AG04450 (cell line): ENCODE results near the gene ANOS1. TPM values are rescaled to one million over a fixed set of nuclear protein-coding genes. Genes with fewer than 3 reads are reported as not detected.

Source experiments
- CTCF ChIA-PET: fragments of 300-600, 350-600 bp; formaldehyde crosslinking; extraction: SDS; loops from one replicate; lab custom pipeline; 2022; ENCODE audit warnings: antibody characterized with exemption, inconsistent platforms; lab: Charles Lee
- POLR2A ChIA-PET: fragments of 350-600 bp; formaldehyde crosslinking; extraction: SDS; loops from one replicate; lab custom pipeline; 2021; ENCODE audit warnings: antibody characterized with exemption, inconsistent platforms; lab: Yijun Ruan, JAX
- DNase-seq: peaks from one replicate; pipeline ENCODE4 v3.0.0-alpha.2; 2011; ENCODE audit warnings: low read depth, low spot score
- H3K27ac ChIP-seq: one replicate; pipeline ENCODE4 v1.5.1; 2012; ENCODE audit warnings: low read depth, low read length, control low read depth
- H3K27me3 ChIP-seq: one replicate; pipeline ENCODE4 v1.6.0; 2012; ENCODE audit warnings: low read length; ENCODE audit not compliant: control insufficient read depth, insufficient read depth
- H3K4me3 ChIP-seq: 2 replicates; pipeline ENCODE4 v1.5.1; 2011; ENCODE audit warnings: mild to moderate bottlenecking, low read depth, low read length, control low read depth
- H3K9me3 ChIP-seq: 2 replicates; pipeline ENCODE4 v1.5.1; 2012; ENCODE audit warnings: low read length; ENCODE audit not compliant: control insufficient read depth, insufficient read depth
- CTCF ChIP-seq: IDR thresholded peaks from 2 replicates; pipeline ENCODE4 v1.5.1; 2011; ENCODE audit warnings: low read depth, low read length, control low read depth, inconsistent platforms
- polyA plus RNA-seq: library from polyadenylated mRNA; depleted of rRNA; stranded (reverse); fragments of >200 nt; gene quantifications from 2 replicates; pipeline ENCODE4 v1.2.3, GENCODE V29; 2011

The ANOS1 gene
- polyA plus RNA-seq, 1 experiment = 0.30 TPM

- Histone ChIP-seq H3K27ac (no peak overlapping the region), H3K4me3 (no peak overlapping the region), H3K27me3 (no peaks in the 10 kb centered on the region), H3K9me3 (no peaks in the 10 kb centered on the region)
- TF ChIP-seq CTCF = no peak
- CTCF ChIA-PET = no interaction called here
- DNase-seq = no peak
- POLR2A ChIA-PET = no interaction called here
Observed at GRCh38 chrX:8657883-8658282, 74.1 kb downstream of the ANOS1 start.

GRCh38 chrX:8653956-8654355 lies 78.0 kb downstream of the ANOS1 start:
- Histone ChIP-seq H3K27ac (no peak overlapping the region), H3K9me3 (no peaks in the 10 kb centered on the region), H3K27me3 (no peaks in the 10 kb centered on the region), H3K4me3 (no peak overlapping the region)
- ChIA-PET POLR2A (no interaction called here), CTCF (no interaction called here)
- DNase-seq = no peak
- no peak for TF ChIP-seq CTCF

GRCh38 chrX:8649969-8650368 lies 82.0 kb downstream of the ANOS1 start:
- ChIA-PET CTCF (no interaction called here), POLR2A (no interaction called here)
- no peak for DNase-seq
- H3K4me3 ChIP-seq = no peak overlapping the region
- TF ChIP-seq CTCF = no peak
- no peak overlapping the region for H3K27ac ChIP-seq
- no peaks in the 10 kb centered on the region for H3K27me3 ChIP-seq
- no peaks in the 10 kb centered on the region for H3K9me3 ChIP-seq

GRCh38 chrX:8647176-8647575 lies 84.8 kb downstream of the ANOS1 start:
- no peak for DNase-seq
- CTCF ChIA-PET = no interaction called here

GRCh38 chrX:8639949-8640475 lies 91.9 kb downstream of the ANOS1 start:
- CTCF ChIA-PET = no interaction called here
- no peak for TF ChIP-seq CTCF
- no peak for DNase-seq
- no peak overlapping the region for H3K4me3 ChIP-seq
- no peak overlapping the region for H3K27ac ChIP-seq
- POLR2A ChIA-PET = no interaction called here
- no peaks in the 10 kb centered on the region for H3K27me3 ChIP-seq
- H3K9me3 ChIP-seq = no peaks in the 10 kb centered on the region

More at GRCh38 chrX:8647176-8647575, 84.8 kb downstream of the ANOS1 start:
- H3K9me3 ChIP-seq = no peaks in the 10 kb centered on the region
- POLR2A ChIA-PET = no interaction called here
- H3K27me3 ChIP-seq = no peaks in the 10 kb centered on the region
- H3K4me3 ChIP-seq = no peak overlapping the region
- no peak for TF ChIP-seq CTCF
- no peak overlapping the region for H3K27ac ChIP-seq
